Measurements from ENCODE around the gene DNASE1L2. TPM values are rescaled to one million over a fixed set of nuclear protein-coding genes. Genes with fewer than 3 reads are reported as not detected.

The DNASE1L2 gene, protein sequence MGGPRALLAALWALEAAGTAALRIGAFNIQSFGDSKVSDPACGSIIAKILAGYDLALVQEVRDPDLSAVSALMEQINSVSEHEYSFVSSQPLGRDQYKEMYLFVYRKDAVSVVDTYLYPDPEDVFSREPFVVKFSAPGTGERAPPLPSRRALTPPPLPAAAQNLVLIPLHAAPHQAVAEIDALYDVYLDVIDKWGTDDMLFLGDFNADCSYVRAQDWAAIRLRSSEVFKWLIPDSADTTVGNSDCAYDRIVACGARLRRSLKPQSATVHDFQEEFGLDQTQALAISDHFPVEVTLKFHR
- total RNA-seq: 7.5 TPM

DNA sequence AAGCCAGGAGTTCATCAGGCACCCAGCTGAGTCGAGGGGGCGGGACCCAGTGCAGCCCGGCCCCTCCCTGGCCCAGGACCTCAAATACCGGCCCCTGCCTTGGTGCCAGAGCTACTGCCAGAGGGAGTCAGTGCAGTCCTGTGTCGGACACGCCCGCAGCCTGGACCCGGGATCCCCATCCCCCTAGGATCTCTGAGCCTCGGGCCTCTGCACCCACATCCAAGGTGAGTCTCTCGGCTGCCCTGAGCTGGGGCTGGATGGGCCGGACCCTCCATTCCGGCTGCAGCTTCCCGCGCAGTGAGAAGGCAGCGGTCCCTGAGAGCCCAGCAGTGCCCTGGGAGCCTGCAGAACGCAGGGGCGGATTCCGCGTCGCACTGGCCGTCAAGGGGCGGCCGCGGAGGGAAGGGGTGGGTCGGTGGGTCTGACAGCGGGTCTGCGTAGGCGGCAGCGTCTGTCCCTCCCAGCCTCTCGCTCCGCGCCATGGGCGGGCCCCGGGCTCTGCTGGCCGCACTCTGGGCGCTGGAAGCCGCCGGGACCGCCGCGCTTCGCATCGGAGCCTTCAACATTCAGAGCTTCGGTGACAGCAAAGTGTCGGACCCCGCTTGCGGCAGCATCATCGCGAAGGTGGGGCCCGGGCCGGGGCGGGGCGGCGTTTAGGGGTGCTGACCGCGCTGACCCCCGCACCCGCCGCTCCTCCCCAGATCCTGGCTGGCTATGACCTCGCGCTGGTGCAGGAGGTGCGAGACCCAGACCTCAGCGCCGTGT is at the start of gene DNASE1L2:
Gene DNASE1L2 (plus strand): TSS at position 108 of the 765 bp plus-strand sequence. CDS start 373 bp downstream, at position 481.

DNA sequence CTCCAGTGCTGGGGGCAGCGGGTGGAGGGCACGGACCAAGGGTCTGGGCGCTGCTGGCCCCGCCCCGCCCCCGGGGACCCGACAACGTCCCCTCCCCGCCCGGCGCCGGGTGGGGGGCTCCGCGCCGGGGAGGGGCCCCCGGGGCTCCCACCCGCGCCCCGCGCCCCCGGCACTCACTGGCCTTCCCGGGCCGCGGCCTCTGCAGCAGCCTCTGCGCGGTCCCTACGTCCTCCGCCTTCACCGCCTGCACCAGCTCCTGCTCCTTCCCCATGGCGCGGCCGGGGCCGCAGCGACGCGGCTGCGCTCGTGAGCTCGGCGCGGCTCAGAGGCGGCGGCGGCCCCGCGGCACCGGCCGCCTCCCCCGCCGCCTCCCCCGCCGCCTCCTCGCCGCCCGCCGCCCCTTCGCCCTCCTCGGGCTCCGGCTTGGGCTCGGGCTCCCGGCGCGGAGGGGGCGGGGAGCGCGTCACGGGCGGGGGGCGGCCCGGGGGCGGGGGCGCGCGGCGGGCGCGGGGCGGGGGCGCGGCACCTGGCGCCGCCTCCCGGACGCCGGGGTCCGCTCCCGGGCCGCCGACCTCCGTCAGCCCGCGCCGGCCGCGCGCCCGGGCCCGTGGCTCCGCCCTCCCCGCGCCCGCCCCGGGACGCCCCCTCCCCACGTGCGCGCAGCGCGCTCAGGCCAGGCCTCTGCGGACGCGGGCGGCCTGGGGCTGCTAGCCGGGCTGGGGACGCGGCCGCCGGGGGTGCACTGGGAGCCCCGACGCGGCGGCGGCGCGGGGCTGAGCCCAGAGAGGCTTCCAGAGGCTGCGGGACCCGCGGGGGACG is 39.9 kb upstream of the DNASE1L2 start, which contains the start of gene CASKIN1:
Gene CASKIN1 (minus strand): TSS at position 444 of the 819 bp plus-strand sequence. CDS start 173 bp downstream, at position 271.

DNA sequence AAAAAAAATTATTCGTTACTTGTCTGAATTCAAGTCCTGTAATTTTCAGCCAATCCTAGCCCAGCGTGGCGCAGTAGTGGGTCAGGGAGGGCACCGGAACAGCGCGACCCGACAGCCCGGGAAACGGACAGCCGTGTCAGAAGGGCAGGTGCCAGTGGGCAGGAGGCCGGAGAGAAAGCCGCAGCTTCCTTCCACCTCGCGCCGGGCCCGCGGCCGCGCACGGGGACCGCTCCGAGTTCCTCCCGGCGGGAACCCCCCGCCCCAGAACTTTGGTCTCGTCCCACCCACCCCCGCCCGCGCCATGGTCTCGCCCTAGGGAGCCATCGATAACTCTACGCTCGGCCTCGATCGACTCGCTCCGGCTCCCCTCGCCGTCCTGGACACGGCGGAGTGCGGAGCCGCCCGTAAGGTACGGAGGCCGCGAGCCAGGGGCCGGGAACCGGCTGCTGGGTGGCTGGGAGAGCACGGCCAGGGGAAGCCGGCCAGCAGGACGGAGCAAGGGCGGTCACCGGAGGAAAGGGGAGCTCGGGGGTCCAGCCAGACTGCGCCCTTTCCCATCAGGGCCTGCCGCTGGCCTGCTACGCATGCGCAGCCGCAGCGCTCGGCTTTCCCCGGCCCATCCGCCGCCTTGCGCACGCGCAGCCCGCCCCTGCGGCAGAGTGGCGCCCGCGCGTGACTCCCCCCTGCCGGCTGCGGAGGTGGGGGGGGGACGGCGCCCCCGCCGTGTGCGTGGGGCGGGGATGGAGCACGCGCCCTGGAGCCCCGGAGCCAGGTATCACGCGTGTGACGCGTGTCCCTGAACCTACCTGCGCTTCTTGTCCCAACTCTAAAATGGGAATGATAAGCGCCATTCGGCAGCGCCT is 30.9 kb upstream of the DNASE1L2 start, which contains the start of gene MLST8:
Gene MLST8 (plus strand): TSS at position 351 of the 863 bp plus-strand sequence. CDS start 632 bp downstream, outside the sequence.

DNA sequence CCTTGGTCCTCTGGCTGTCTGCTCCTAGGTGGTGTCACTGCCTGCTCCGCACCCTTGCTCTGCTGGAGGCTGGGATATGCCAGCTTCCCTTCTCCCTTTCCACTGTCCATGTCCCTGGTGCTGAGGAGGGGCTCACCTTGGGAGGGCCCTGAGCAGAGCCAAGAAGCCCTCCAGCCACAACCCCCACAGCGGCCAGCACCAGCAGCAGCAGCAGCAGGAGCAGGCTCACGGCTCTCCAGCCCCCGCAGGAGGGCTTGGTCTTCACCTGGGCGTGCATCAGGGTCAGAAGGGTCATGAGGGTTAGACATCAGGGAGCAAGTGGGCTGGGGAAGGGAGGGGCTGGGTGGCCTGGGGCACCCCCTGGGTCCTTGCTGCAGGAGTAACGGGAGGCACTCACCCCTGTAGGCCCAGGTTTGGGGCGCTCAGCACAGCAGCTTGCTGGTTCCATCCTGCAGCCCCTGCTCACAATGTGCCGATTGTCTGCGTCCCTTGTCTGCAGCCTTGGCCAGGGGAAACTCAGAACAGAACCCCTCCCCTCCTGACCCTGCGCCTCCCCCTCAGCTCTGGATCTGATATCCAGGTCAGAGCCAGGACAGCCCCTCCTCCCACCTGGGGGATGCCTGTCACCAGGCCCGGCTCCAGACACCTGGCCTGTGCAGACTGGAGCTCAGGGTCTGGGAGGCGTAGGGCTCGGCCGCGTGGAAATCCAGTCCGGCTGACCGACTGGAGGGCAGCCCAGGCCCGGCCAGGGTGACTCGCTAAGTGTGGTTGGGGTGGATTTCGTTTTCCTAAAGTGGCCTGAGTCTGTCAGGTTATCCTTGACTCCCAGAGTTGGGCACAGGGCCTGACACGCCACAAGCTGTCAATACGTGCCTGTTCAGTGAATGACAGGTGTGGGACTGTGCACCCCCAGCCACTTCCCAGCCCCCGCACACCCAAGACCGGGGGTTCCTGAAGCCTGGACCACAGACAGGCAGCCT is 25.6 kb upstream of the DNASE1L2 start, which contains the start of gene BRICD5:
Gene BRICD5 (minus strand): TSS at position 478 of the 980 bp plus-strand sequence. CDS start 30 bp downstream, at position 448.

DNA sequence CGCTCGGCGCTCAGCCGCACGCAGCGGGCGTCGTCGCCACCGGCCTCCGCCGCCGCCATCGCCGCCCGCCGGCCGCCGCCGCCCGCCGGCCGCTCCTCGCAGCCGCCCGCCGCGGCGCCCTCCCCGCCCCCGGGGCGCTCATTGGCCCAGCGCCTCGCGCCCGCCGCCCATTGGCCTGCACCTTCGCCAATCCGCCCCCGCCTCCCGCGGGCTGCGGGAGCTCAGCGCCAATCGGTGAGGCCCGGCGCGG is 21.6 kb upstream of the DNASE1L2 start, which contains the start of gene PGP:
Gene PGP (minus strand): TSS at position 122 of the 250 bp plus-strand sequence. CDS start 63 bp downstream, at position 59.

DNA sequence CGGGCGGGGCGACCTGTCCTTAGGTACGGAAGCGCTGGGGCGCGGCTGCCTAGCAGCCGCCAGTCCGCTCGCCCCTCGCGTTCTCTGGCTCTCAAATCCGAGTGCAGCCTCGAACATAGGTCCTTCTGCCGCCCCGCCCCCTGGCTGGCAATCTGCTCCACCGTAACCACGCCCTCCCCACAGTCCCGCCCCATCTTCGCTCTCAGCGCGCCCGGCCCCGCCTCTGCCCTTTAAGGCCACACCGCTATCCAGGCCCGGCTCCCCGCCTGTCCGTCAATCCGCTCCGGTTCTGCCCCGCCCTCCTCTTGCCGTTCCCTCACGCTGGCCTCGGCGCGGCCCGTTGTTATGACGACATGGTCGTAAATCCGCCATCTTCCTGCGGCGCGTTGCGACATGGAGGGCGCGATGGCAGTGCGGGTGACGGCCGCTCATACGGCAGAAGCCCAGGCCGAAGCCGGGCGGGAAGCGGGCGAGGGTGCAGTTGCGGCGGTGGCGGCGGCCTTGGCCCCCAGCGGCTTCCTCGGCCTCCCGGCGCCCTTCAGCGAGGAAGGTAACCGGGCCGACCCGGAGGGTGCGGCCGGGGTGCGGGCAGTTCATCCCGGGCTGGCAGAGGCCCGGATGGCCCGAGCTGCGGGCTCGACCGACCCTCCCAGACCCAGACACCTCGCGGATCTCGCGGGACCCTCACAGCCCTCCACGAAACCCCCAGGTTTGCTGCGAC is 12.9 kb upstream of the DNASE1L2 start, which contains the start of gene E4F1:
Gene E4F1 (plus strand): TSS at position 371 of the 721 bp plus-strand sequence. CDS start 23 bp downstream, at position 394.

DNA sequence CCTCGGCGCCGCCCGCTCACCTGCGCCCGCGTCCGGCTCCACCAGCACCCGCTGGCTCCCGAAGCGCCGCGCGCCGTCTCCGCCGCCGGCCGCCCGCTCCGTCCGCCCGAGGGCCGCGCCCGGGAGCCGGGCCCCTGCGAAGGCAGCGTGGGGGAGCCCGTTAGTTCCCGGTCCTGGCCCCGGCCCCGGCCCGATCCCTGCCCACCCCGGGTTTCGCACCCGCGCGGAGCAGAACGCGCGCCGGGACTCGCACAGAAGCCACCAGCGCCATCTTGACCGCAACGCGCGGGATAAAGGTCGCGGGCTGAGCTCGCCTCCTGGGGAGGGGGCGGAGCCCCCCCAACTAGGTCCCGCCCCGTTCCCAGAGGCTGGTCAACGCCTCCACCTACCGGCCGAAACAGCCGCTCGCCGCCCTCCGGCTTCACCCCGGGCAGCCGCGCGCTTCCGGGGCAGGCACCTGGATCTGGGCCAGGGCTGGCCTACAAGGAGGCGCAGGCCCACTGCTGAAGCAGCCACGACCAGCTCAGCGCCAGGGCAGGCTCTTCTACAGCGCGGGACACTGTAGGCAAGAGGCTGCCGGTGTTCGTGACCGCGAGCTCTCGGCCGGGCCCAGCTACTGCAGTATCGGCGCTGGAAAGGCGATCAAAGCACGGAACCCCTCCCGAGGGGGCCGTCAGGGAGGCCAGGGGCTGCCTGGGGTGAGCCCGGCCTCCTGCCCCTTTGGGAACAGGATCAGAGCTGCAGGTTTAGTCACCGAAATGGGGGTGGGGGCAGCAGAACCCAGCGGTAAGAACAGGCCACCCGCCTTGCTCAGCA is 15.3 kb downstream of the DNASE1L2 start, which contains the start of gene ECI1:
Gene ECI1 (minus strand): TSS at position 292 of the 816 bp plus-strand sequence. CDS start 21 bp downstream, at position 271.

DNA sequence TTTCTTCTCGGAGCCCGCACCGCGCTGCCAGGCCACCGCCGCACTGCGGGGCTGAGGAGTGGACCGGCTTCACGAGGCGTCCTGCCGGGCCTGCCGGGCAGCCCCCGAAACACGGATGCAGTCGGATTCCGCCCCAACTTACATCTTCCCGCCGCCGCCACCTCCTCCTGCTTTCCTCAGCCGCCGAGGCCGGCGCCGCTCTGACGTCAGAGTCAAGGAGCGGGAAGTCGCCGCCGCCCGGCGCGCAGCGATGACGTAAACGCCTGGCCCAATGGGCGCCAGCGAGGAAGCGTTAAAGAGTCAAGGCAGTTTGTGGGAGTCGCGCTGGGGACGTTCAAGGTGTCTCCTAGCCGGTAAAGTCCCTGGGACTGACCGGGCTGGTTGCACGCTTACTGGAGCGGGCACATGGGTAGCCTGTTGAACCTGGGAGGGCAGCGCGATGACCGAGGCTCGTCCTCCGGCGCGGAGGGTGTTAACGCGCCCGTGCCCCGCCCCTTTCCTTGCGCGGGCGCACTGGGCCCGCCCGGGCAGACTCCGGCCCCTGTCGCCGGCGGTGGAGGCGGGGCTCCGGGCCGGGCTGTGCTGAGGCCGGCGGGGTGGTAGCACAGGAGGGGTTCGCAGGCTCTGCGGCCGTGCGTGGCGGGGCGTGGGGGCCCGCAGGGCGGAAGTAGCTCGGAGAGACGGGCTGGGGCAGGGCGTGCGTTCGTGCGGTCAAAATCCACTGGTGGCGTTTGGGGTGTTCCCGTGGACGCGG is 31.8 kb downstream of the DNASE1L2 start, which contains the start of gene RNPS1:
Gene RNPS1 (minus strand): TSS at position 214 of the 754 bp plus-strand sequence. CDS start 3,483 bp downstream, outside the sequence.

Small RNAs within 50 kb of the gene (small RNA-seq; reads per million reads assigned to genes)
- gene MIR3677 (ENCODE audit: low replicate concordance) (not detected), gene MIR4717 (ENCODE audit: low replicate concordance) (not detected)

Other genes starting within 250 kb of the DNASE1L2 start
- 67.9 TPM for gene SYNGR3, start 246.5 kb upstream of the DNASE1L2 start, total RNA-seq
- gene ZNF598, start 226.6 kb upstream of the DNASE1L2 start, total RNA-seq: 9.4 TPM
- not detected for gene NPW, start 216.7 kb upstream of the DNASE1L2 start, total RNA-seq
- 10.0 TPM for gene NHERF2, start 209.5 kb upstream of the DNASE1L2 start, total RNA-seq
- 22.5 TPM for gene NTHL1, start 188.6 kb upstream of the DNASE1L2 start, total RNA-seq
- gene TSC2, start 188.5 kb upstream of the DNASE1L2 start, total RNA-seq: 148 TPM
- gene PKD1, start 100.5 kb upstream of the DNASE1L2 start, total RNA-seq: 272 TPM
- gene RAB26, start 87.8 kb upstream of the DNASE1L2 start, total RNA-seq: 4.4 TPM
- gene TRAF7, start 80.7 kb upstream of the DNASE1L2 start, total RNA-seq: 34.7 TPM
- gene CASKIN1, start 39.8 kb upstream of the DNASE1L2 start, total RNA-seq: 39.8 TPM
- 18.5 TPM for gene MLST8, start 31.0 kb upstream of the DNASE1L2 start, total RNA-seq
- 8.5 TPM for gene BRICD5, start 25.6 kb upstream of the DNASE1L2 start, total RNA-seq
- 23.8 TPM for gene PGP, start 21.6 kb upstream of the DNASE1L2 start, total RNA-seq
- gene E4F1, start 12.9 kb upstream of the DNASE1L2 start, total RNA-seq: 46.6 TPM
- 16.3 TPM for gene ECI1, start 15.1 kb downstream of the DNASE1L2 start, total RNA-seq
- gene RNPS1, start 31.7 kb downstream of the DNASE1L2 start, total RNA-seq: 129 TPM
- gene ABCA3, start 104.3 kb downstream of the DNASE1L2 start, total RNA-seq: 57.3 TPM
- 13.5 TPM for gene CCNF, start 193.0 kb downstream of the DNASE1L2 start, total RNA-seq
- gene TEDC2, start 223.7 kb downstream of the DNASE1L2 start, total RNA-seq: 12.2 TPM
- gene NTN3, start 234.9 kb downstream of the DNASE1L2 start, total RNA-seq: 6.6 TPM
- 31.3 TPM for gene TBC1D24, start 238.7 kb downstream of the DNASE1L2 start, total RNA-seq

Data from parietal lobe (tissue), 2 donors.